IPS-NIHi11 (cell line): ENCODE data around the gene B3GNT7.
"Not testable (repeated sequence)": the region's sequence is repeated elsewhere in the genome, so short reads cannot be mapped to it uniquely, and the experiment has no call there.

Experiments used
- DNase-seq: peaks from one replicate; pipeline ENCODE4 v3.0.0; 2012; ENCODE audit warnings: mixed read lengths, low spot score

Gene B3GNT7

GRCh38 chr2:231385429-231385828, 10.1 kb upstream of the B3GNT7 start:
- DNase-seq: no peak

- DNase-seq: no peak
Observed at GRCh38 chr2:231386446-231386845, 9.1 kb upstream of the B3GNT7 start.

DNA sequence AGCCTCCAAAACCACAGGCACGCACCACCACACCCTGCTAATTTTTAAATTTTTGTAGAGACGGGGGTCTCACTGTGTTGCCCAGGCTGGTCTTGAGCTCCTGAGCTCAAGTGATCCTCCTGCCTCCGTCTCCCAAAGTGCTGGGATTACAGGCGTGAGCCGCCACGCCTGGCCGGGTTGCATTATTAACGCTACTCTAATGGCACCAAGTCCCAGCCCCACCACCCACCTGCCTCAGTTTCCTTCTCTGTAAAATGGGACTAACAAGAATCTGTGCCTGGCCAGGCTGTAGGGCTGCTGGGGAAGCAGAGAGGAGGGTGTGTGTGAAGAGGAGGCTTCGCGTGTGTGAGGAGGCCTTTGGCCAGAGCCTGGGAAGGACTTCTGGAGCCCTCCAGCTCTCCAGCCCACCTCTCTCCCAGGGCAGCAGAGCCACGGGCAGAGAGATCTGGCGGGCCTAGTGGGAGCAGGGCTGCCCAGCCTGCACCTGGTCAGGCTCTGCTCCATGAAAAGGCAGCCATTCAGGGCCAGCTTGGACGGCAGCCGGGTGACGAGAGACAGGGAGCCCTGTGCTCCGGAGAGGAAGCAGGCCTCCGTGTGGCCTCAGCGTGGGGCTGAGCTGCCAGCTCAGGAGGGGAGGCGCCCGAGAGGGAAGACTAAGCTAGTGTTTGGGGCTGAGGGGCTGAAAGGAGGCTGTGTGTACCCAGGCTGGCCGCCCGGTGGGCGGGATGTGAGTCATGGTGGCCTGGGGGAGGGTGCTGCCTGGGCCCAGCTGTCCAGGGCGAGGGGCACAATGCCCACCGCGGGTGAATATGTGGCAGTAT, 7.4 kb upstream of the B3GNT7 start:
- DNase-seq: no peak

DNA sequence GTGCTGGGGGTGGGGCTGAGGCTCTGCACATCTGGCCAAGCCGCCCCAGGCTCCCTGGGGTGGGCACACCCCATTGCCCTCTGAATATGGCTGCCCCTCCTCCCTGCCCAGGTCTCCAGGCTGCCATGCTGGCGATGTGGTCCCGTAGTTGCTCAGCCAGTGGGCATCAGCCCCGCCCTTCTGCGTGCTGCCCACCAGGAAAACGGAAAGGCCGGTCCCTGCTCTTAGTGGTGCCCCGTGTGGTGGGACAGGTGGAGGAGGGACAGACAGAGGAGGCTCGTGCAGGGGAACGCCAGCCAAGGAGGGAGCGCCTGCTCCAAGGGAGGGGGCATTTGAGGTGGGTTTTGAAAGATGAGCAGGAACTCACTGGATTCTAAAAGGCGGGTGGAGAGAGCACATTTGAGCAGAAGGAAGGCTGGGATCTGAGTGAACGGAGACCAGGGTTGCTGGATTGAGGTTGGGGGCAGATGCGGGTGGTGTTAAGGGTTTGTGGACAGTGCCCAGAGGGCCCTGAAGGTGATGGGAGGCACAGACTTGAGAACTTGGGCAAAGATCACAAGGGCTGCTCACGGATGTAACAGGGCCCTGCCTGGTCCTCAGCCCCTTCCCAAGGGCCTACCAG, 6.7 kb upstream of the B3GNT7 start:
- DNase-seq: no peak

- no peak for DNase-seq
Observed at GRCh38 chr2:231390667-231391066, 4.8 kb upstream of the B3GNT7 start.

DNA sequence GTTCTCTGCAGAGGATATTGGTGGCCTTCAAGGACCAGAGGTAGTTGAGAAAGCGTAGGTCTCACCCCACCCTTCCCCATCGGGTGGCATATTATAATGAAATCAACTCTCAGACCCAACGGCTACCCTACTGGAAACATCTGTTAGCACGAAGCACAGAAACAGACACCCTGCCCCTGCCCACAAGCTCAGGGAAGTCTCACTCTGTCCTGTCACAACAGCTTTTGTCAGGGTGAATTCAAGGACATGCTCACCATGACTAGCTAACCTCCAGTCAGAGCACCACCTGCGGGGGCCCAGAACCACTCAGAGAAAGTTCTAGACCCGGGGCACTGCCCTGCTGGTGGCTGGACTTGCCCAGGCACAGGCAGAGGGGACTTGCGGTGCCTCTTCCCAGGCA, 3.5 kb upstream of the B3GNT7 start:
- peak; percentile 4 for DNase-seq

GRCh38 chr2:231392431-231393148, 2.9 kb upstream of the B3GNT7 start:
- DNase-seq: peak; percentile 4

DNA sequence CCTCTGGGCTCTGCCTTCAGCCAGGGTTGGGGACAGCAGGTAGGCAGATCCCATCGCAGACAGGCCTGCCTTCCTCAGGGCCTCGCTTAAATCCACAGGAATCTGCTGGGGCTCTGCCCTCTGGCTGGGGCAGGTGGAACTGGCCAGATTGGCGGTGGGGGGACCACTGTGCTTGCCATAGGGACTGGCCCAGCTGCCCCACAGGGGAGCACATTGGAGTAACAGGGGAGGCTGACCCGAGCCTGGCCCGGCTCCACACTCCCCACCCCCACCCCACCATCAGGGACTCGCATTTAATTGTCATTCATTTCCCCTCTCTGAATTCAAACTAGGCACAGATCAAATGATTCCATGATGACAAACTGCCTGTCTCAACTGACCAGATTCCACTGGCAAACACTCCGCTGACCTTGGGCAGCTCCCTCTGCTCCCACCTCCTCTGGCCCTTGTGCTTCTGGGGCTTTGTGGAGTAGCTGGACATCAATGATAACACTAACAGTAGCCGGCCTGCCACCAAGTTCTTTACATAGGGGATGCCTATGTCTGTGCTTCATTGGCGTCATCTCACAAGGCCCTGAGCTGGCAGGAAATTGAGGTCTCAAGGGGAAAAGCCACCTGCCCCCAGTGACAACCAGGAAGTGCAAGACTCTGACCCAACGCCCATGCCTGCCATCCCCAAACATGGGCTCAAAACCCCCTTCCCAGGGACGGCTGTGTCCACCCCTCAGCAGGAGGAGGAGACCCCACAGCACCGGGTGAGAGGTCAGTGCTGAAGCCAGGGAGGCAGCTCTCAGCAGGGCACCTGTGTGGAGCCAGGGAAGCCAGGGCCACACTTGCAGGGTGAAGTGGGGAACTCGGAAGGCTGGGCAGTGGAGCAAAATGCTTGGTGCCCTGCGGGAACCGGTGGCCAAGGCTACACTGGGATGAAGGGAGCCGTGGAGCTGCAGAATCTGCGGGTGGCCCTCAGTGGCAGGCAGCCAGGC, 2.1 kb upstream of the B3GNT7 start:
- DNase-seq: peak; percentile 81

DNA sequence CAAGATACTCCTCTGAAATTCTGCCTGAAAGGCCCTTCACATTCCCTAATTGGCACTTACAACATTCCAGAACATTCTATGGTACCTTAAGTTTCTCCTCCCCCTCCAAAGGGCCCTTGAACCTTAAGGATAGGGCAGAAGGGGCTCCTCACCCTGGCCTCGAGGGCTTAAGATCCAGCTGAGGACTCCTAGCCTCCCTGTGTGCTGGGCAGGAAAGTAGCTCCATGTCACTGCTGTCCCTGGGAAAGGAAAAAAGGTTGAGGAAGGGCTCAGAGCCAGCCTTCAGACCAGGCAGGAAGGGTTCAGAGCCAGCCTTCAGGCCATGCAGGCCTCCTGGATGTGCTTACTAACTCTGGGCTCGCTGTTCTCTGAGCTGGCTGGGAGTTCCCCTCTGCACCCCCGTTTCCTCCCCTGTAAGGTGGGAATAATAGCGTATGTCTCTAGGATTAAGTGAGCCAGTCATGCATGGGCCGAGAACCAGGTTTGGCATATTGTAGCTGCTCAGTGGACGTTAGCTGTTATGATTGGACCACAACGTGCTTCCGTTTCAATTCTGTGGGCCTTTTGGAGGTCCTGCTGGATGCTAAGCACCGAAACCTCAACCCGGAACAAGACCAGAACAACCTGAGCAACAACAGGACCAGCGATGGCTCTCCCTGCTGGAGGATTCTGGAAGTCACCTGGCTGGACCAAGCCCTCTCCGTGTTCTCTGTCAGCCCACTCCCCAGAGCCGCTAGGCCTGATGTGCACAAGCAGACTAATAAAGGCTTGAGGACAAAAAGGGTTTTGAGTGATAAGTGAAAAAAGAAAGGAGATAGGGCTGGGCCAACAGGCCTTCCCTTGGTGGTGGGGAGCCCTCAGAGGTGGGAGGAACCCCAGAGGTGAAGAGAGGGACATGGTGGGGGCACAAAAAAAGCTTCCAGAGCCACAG, 1.0 kb upstream of the B3GNT7 start:
- DNase-seq: peak; percentile 76

DNA sequence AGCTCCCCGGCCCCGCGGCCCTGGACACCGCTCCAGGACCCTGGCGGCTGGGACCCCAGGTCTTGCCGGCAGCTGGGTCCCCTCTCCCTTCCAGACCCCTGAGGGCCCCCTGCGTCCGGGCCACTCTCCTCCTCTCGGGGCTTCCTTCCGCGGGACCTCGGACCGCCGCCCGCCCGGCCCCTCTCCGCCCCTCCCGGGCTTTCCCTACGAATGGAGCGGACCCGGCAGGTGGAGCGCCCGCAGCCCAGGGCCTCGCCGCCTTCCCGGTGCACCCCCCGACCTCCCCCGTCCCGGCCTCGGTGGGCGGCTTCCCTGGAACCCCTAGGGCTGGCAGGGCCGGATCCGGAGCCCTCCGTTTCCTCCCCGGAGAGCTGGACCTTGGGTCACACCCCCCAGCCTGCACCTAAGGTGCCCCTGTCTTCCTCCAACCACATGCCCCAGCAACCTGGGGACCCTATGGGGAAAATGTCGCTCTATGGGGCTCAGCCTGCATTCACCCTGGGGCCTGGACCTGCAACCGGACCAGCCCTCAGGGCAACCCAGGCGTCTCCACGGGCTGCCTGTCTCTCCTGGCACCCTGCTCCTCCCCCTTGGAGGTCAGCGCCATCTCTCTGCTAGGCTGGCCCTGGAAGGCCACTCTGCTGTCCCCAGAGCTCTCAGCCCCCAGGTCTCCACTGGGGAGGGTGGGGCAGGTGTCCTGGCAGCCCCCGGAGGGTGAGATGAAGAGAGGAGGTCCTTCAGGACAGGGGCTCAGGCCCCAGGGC, 730 bp downstream of the B3GNT7 start:
- peak; percentile 62 for DNase-seq

DNA sequence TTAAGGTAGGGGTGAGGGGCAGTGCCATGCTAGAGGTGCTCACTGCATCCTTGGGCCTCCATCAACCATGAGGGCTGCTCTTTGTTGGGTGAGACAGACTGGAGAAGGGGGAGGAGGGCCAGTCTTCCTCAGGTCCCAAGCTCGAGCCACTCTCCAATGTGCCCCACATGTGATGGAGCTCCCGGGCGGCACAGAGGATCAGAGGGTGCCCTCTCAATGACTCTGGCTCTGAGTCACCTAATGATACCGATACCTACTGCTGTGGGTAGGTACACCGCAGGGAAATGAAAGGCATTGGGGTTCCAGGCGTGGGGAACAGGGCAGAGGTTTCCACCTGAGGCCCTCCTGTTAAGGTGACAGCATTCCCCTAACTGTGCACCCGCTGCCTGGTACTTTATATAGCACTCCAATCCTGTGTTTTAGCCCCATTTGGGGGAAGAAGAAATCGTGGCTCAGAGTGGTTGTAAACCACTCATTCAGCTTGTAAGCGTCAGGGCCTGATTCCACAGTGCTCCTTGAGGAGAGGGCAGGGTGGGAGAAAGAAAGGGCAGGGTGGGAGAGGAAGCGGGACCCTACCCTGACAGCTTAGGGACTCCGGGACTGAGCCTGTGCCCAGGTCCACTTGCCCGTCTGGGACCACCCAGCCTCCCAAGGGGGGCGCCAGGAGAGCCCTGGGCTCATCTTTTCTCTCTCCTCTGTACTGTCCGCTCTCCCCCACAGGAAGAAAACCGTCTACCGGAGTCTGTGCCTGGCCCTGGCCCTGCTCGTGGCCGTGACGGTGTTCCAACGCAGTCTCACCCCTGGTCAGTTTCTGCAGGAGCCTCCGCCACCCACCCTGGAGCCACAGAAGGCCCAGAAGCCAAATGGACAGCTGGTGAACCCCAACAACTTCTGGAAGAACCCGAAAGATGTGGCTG, 1.8 kb downstream of the B3GNT7 start:
- peak; percentile 6 for DNase-seq

- peak; percentile 2 for DNase-seq
Observed at GRCh38 chr2:231397928-231398294, 2.4 kb downstream of the B3GNT7 start.

DNA sequence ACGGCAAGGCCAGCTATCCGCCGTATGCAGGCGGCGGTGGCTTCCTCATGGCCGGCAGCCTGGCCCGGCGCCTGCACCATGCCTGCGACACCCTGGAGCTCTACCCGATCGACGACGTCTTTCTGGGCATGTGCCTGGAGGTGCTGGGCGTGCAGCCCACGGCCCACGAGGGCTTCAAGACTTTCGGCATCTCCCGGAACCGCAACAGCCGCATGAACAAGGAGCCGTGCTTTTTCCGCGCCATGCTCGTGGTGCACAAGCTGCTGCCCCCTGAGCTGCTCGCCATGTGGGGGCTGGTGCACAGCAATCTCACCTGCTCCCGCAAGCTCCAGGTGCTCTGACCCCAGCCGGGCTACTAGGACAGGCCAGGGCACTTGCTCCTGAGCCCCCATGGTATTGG, 3.1 kb downstream of the B3GNT7 start:
- DNase-seq: no peak

DNA sequence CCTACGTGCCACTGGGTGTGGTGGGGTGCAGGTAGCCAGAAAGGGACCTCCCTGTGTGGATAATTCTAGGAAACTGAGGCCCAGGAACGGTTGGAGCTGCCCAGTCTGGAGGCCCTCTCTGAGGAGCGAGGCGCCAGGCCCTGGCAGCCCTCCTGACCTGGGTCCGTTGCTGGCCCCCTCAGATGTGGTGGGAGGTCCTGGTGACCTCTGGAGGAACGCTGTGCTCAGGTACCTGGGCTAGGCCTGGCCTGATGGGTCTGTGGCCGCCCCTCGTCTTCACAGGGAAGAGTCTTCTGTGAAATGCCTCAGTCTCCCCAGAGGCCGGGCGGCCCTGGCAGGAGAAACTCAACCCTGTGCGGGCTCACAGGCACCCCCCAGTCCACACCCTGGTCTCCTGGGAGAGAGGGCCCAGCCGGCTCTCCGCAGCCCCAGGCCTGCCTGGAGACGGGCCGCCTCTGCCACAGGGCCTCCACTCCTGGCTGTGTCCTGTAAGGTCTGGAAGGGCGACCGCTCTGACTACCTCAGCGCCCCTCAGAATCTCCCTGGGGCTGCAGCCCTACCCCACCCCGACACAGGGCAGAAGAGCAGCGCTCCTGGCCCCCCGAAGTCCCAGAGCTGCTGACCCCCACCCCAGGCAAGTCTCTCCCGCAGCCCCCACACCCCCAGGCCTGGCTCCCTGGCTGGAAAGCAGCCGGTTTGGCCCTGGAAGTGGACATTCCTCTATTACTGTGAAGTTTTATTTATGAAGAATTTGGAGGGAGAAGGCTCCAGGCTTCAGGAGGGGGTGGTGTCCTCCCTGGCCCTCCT, 3.7 kb downstream of the B3GNT7 start:
- peak; percentile 4 for DNase-seq

GRCh38 chr2:231399853-231400680, 4.6 kb downstream of the B3GNT7 start:
- peak; percentile 12 for DNase-seq

- not testable (repeated sequence) for DNase-seq
Observed at GRCh38 chr2:231400681-231401080, 5.2 kb downstream of the B3GNT7 start.

GRCh38 chr2:231401101-231401500, 5.6 kb downstream of the B3GNT7 start:
- DNase-seq: not testable (repeated sequence)
